ENCODE results near the gene OTULIN. TPM values are rescaled to one million over a fixed set of nuclear protein-coding genes. Genes with fewer than 3 reads are reported as not detected.
A peak's percentile ranks its signal among the peaks of the same experiment; 100 is the strongest.

OTULIN gene
- total and polyA plus RNA-seq, 2 of the 4 experiments (the other 2 are of a cell fraction): 6.9 to 19.5 TPM

DNA sequence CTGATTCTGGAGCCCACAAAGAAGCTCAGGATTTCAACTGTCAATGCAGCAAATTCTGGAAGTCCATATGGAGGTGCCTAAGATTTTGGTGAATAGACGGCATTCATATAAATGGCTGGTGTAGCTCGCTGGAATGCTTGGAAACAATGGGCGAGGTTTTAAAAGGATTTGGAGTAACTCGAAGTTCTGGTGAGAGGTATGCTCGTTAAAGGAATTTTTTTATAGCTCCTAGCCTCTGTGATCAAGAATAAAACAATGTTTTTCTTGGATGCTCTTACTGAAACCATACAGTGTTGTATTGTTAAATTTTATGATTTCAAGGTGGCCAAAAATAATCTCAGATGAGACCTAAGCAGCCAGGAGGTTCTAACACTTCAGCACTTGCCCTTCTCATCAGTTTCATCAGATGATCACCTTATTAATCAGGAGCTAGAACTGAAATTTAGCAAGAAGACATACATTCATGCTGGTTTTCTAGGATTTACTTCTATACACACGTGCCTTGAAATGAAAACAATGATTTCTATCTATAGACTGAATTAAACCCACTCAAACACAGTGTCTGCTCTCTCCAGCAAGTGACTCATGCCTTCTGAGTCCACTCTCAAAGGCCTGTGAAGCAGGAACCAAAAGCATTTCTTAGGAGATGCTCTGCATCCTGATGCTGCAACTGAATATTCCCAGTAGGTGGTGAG, 79.2 kb downstream of the OTULIN start:
- Histone ChIP-seq H3K9me3 (ENCODE audit: control insufficient read depth, insufficient read depth, low read length) (no peaks in the 10 kb centered on the region), H2BK15ac (ENCODE audit: low read depth, low read length) (no peak overlapping the region), H4K5ac (ENCODE audit: low read depth, low read length) (no peak overlapping the region), H3K14ac (replicated peaks; ENCODE audit: low read depth, low read length) (0 out of 2 replicates have a peak overlapping the region, but pooled peaks have one; percentile 18), H3K4ac (ENCODE audit: low read depth, low read length) (no peak overlapping the region), H4K8ac (ENCODE audit: low read depth in 2 of 2, low read length in 2 of 2) (no peak overlapping the region), H4K91ac (ENCODE audit: insufficient read depth, low read depth, low read length) (no peak overlapping the region), H2BK120ac (ENCODE audit: low read depth, low read length) (no peak overlapping the region), H3K4me3 (ENCODE audit: insufficient read depth, low read depth, low read length) (no peak overlapping the region), H4K20me1 (ENCODE audit: insufficient read depth, low read length) (peaks cover 4% of the 10 kb centered on the region; the same call in 1 of the 2 replicates), H3K23ac (ENCODE audit: low read depth, low read length) (no peak overlapping the region), H3K27ac (ENCODE audit: insufficient read depth, low read length) (no peak overlapping the region), H2AFZ (replicated peaks; ENCODE audit: low read length, poor library complexity) (no peak overlapping the region), H3K27me3 (ENCODE audit: control insufficient read depth, insufficient read depth, low read length) (no peaks in the 10 kb centered on the region), H3K18ac (ENCODE audit: low read depth, low read length) (no peak overlapping the region), H3K9me1 (ENCODE audit: insufficient read depth, low read length) (peaks cover 9% of the 10 kb centered on the region), H3K4me2 (ENCODE audit: low read depth, low read length) (no peak overlapping the region), H3K56ac (ENCODE audit: extremely low read depth, insufficient read depth, low read length) (no peak overlapping the region), H2BK20ac (ENCODE audit: low read depth, low read length) (no peak overlapping the region), H2AK9ac (replicated peaks; ENCODE audit: low read depth, low read length, poor library complexity) (no peak overlapping the region), H3K79me1 (ENCODE audit: low read depth in 1 of 2, low read length in 2 of 2) (no peaks in the 10 kb centered on the region), H2BK5ac (ENCODE audit: low read depth, low read length, poor library complexity, severe bottlenecking) (no peak overlapping the region), H3K4me1 (ENCODE audit: control insufficient read depth, insufficient read depth, low read length) (peaks cover 5% of the 10 kb centered on the region), H2AK5ac (ENCODE audit: low read depth, low read length) (no peak overlapping the region; the same call in 1 of the 2 replicates), H3K36me3 (ENCODE audit: control insufficient read depth, insufficient read depth, low read length) (peaks cover 2% of the 10 kb centered on the region), H3K9ac (ENCODE audit: low read depth, low read length) (no peak overlapping the region)
- ChIA-PET CTCF (no interaction called here), POLR2A (ENCODE audit: unreplicated experiment) (no interaction called here)
- in situ Hi-C loops (cut with MboI; ENCODE audit: low sequenced_read_pairs): no loop called here
- dilution Hi-C loops (cut with HindIII; ENCODE audit: low sequenced_read_pairs, unreplicated experiment): no loop called here
- no TSS peak for BruUV-seq (replicated peaks)
- WGBS, 2 experiments (ENCODE audit: extremely low coverage in 2 of 2, insufficient read length in 1 of 2): 88% methylated on average over 4 of the region's 6 CpGs; no CpG with 5 or more reads in 1 of the 2 experiments
- TF ChIP-seq NFE2L2 (IDR thresholded peaks at IDR 0.05; ENCODE audit: low read depth, low read length) (no peak), BHLHE40 (IDR thresholded peaks at IDR 0.05; ENCODE audit: low read depth, low read length) (peak; percentile 76), SMC3 (IDR thresholded peaks at IDR 0.05; ENCODE audit: low read depth, low read length) (no peak), MXI1 (IDR thresholded peaks at IDR 0.05; ENCODE audit: borderline replicate concordance, low read depth, low read length) (no peak), MAFK (IDR thresholded peaks at IDR 0.05; ENCODE audit: low read depth, low read length) (no peak), RAD21 (IDR thresholded peaks at IDR 0.05; ENCODE audit: low read length) (0 out of 2 replicates have a peak, but pooled peaks have one; percentile 3), FOS (IDR thresholded peaks at IDR 0.05; ENCODE audit: low read depth, low read length) (peak; percentile 47)
- TF ChIP-seq, protein P1, sequence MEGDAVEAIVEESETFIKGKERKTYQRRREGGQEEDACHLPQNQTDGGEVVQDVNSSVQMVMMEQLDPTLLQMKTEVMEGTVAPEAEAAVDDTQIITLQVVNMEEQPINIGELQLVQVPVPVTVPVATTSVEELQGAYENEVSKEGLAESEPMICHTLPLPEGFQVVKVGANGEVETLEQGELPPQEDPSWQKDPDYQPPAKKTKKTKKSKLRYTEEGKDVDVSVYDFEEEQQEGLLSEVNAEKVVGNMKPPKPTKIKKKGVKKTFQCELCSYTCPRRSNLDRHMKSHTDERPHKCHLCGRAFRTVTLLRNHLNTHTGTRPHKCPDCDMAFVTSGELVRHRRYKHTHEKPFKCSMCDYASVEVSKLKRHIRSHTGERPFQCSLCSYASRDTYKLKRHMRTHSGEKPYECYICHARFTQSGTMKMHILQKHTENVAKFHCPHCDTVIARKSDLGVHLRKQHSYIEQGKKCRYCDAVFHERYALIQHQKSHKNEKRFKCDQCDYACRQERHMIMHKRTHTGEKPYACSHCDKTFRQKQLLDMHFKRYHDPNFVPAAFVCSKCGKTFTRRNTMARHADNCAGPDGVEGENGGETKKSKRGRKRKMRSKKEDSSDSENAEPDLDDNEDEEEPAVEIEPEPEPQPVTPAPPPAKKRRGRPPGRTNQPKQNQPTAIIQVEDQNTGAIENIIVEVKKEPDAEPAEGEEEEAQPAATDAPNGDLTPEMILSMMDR (conservative IDR thresholded peaks at IDR 0.05; ENCODE audit: low read depth, low read length): no peak
- TF ChIP-seq, protein P2, sequence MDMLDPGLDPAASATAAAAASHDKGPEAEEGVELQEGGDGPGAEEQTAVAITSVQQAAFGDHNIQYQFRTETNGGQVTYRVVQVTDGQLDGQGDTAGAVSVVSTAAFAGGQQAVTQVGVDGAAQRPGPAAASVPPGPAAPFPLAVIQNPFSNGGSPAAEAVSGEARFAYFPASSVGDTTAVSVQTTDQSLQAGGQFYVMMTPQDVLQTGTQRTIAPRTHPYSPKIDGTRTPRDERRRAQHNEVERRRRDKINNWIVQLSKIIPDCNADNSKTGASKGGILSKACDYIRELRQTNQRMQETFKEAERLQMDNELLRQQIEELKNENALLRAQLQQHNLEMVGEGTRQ (IDR thresholded peaks at IDR 0.05; ENCODE audit: low read depth, low read length): no peak
- peak; percentile 77 for DNase-seq
- peak; percentile 92 for ATAC-seq (ENCODE audit: low read depth)
- intact Hi-C loops (cut with micrococcal nuclease): loop anchor here (5.0 kb wide), 1 partner anchor 129 kb away; the partner anchor contains the start of gene ANKH

All from IMR-90 (cell line).